Measurements from ENCODE around the gene XRCC4.
"Not testable (repeated sequence)": the region's sequence is repeated elsewhere in the genome, so short reads cannot be mapped to it uniquely, and the experiment has no call there.

The XRCC4 gene

GRCh38 chr5:83355482-83356014 is 278.2 kb downstream of the XRCC4 start:
- FAIRE-seq: not testable (repeated sequence)

- FAIRE-seq: no peak
These were observed 280.4 kb downstream of the XRCC4 start for GRCh38 chr5:83357621-83358231.

DNA sequence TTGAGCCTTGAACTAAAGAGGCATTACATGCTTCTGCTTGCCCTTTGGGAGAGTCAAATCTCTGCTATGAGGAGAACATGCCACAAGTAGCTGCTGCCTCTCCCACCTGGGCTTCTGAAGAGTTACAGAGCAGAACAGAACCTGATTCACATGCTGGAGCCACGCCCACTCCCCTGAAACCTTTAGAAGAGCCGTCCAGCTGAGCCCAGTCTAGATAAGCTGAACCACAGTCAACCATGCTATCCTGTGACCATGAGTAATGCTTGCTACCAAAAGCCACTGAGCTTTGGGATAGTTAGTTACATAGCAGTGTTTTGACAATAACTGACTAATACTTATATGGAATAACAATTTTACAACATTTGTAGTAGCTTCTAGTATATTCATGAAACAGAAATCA is 283.2 kb downstream of the XRCC4 start:
- FAIRE-seq: no peak

DNA sequence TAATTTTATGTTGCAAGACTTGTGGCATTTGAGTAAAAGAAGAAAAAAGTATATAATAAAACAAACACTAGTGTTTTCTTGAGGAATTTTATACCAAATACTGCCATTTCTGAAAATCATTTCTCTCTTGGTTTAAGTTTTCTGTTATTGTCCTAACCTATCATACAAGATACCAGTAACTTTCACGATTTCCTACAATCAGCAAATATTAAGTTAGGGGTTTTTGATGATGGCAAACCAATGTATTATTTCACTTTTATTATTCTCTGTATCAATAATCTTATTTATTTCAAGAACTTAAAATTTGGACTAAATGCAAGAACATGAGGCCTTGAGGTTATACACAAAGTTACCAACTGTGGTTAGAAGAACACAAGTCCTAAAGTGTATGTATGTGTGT is 285.2 kb downstream of the XRCC4 start:
- FAIRE-seq: no peak

- FAIRE-seq: no peak
These were observed 286.0 kb downstream of the XRCC4 start for GRCh38 chr5:83363111-83363885.

GRCh38 chr5:83363886-83364275 is 286.5 kb downstream of the XRCC4 start:
- FAIRE-seq: no peak

DNA sequence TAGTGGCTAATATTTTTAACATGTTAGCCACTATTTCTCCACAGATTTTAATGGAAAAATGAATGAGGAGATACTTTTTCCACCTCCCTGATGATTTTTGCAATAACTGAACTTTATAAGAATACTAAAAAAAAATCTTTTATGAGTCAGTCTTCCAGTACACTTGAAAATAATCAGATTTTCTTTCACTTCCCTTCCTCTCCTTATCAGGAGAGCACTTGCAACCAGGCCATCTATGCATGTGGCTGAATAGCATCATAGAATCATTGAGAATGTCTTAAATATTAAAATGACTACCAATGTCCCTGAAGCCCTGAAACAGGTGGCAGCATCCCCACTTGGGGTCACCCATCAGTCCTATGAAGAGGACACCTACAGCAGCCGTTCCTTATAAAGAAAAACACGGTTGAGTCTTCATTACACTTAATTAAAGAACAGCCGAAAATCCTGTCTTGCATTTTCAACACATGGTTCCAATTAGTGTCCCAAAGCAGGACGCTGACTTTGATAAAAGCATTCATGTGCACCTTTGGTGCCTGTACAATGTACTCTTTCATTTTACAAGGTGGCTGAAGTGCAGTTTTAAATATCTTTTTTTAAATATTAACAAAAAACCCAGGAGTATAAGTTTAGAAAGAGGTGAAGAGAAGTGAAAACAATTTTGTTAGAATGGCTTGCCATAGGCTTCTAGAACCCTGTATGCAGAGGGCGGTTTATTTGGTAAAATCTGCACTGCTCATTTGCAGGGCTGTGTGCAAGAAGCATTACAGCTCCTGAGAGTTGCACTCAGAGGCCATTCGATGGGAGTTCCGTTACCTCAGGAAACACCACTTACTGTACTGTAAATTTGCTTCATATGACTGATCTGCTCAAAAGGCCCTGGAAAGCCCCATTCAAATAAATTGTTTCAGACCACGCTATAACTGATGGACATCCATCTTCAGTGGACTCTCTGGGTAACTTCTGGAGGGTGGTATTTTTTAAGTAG is 287.3 kb downstream of the XRCC4 start:
- FAIRE-seq: no peak

DNA sequence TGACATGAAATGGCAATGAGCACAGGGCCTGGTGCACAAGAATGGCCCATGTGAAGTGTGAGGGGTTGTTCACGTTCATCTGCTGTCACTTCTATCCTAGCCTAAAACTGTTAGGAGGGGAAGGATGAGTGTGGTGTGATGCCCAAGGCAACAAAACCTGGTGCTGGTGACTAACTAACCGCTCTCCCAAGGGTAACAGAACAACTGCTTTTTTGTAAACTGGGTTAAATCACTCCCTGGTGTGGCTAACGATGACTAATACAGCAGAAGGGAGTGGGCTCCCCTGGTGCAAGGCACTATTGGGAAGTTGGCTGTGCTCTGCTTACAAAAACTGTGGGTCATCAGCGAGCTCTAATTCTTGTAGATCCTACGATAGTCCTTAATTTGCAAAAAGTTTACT is 291.0 kb downstream of the XRCC4 start:
- FAIRE-seq: no peak

DNA sequence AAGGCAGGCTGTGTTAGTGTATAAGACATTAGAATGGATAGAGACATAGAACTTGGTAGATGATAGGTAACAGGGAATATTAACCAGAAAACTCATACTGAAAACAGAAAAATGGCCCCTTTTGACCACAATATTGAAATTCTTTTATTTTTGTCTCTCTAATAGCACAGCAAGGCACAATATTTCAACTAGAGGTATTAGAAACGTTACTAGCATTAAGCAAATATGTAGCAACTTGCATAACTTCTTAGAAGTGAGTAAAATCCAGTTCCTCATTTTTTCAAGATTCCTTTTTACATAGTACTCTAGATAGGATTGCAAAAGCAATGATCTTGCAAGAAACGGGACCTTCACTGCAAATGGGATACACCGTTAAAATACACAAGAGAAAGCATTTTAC is 291.5 kb downstream of the XRCC4 start:
- no peak for FAIRE-seq

- FAIRE-seq: no peak
These were observed 293.6 kb downstream of the XRCC4 start for GRCh38 chr5:83370957-83371356.

DNA sequence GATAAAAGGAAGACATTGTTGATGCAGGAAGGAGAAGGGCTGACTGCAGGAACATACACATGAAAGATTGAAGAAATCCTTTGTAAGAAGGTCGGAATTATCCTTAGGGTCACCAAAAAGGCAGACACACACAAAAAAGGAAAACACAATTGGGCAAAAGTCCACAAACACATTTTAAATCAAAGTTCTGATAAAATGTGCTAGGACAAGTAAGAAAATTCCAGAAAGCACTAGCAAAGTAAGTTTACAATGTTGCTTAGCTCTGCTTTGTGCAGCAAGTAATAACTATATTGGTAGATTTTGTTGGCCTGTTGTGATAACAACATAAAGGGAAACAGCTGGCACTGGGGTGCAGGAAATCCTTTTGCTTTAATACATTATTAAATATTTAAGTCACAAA is 294.4 kb downstream of the XRCC4 start:
- no peak for FAIRE-seq

- FAIRE-seq: no peak
These were observed 297.2 kb downstream of the XRCC4 start for GRCh38 chr5:83374547-83374946.

GRCh38 chr5:83375049-83375745 is 297.9 kb downstream of the XRCC4 start:
- FAIRE-seq: no peak

GRCh38 chr5:83376461-83376860 is 299.1 kb downstream of the XRCC4 start:
- FAIRE-seq: no peak

DNA sequence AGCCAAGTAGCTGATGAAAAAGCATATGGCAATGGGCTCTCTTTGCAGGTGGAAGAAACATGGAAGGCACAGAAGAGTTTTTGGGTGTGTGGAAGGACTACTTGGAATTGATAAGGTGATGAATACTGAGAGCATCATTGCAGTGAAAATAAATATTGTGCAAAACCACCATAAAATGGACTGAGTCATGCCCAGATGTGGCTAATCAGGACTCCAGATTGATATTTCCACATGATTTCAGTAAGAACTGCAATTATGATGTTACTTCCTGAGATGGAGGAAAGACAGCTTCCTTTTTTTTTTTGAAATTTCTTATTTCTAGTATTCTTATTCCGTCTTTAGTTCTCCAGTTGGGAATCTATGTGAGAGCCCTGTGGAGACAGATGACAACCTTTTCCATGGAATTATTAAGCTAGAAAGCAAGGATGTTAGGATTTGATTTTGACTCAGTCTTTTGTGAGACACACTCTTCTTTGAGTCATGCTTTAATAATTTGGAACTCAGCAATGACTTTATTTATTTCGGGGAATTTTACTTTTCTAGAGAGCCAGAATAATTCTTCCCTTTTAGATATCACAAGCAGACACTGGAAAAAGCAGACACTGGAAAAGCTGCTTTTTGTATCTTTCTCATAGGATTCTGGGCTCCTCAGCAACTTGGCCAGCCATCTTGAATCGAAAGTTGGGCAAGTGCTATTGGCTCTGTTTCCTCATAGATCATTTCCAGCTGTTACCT is 300.0 kb downstream of the XRCC4 start:
- no peak for FAIRE-seq

GRCh38 chr5:83378624-83379289 is 301.4 kb downstream of the XRCC4 start:
- FAIRE-seq: no peak

GRCh38 chr5:83385812-83386211 is 308.5 kb downstream of the XRCC4 start:
- no peak for FAIRE-seq

GRCh38 chr5:83387041-83387440 is 309.7 kb downstream of the XRCC4 start:
- FAIRE-seq: no peak

- no peak for FAIRE-seq
These were observed 311.3 kb downstream of the XRCC4 start for GRCh38 chr5:83388608-83389007.

GRCh38 chr5:83392766-83393503 is 315.6 kb downstream of the XRCC4 start:
- no peak for FAIRE-seq

DNA sequence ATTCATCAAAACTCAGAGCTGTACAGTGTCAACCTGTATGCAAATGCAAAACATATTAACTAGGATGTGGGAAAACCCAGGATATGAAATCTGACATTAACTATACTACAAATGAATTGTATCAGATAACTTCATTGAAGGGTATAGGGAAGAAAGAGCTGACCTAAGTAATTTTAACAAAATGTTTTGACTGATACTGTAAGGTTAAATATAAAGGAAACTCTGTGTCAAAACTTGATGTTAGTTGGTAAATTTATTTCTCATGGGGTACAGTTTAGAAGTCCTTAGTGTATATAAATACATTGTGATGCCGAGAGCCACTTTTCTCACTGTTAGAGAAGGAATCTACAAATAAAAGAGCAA is 316.1 kb downstream of the XRCC4 start:
- no peak for FAIRE-seq
